ENCODE measurements around the gene DNAJB13. TPM values are rescaled to one million over a fixed set of nuclear protein-coding genes. Genes with fewer than 3 reads are reported as not detected.

Gene DNAJB13
- total RNA-seq, 1 donor from 2014 or later: not detected

DNA sequence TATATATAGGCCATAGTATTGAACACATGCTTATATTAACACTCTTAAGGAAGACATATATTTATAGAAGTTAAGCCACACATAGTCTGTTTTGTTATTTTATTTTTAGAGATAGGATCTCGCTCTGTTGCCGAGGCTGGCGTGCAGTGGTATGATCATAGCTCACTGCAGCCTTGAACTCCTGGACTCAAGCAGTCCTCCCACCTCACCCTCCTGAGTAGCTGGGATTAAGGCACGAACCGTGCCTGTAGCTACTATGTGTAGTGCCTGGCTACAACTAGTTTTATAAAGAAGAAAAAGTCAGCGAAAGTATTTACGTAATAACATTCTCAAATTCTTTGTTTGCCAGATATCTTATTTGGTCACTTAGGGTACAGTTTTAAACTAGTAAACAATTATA, 37.4 kb downstream of the DNAJB13 start:
- Histone ChIP-seq H3F3A (ENCODE audit: low read depth) (peaks cover 15% of the 10 kb centered on the region), H3K4me3 (no peak overlapping the region), H3K27ac (no peak overlapping the region), H3K79me2 (ENCODE audit: low read depth) (no peaks in the 10 kb centered on the region), H3K4me1 (no peaks in the 10 kb centered on the region), H3K4me2 (no peak overlapping the region), H3K36me3 (no peaks in the 10 kb centered on the region), H4K20me1 (ENCODE audit: low read depth) (no peaks in the 10 kb centered on the region), H2AFZ (replicated peaks) (no peak overlapping the region), H3K27me3 (no peaks in the 10 kb centered on the region), H3K9ac (no peak overlapping the region), H3K9me3 (ENCODE audit: low read depth) (no peaks in the 10 kb centered on the region)
- no peak overlapping the region for H3K4me3 Mint-ChIP-seq
- H3K27ac Mint-ChIP-seq: no peak overlapping the region
- no peak for DNase-seq (ENCODE audit: low spot score)
- H3K27me3 Mint-ChIP-seq (ENCODE audit: insufficient read depth, low read depth): no peaks in the 10 kb centered on the region
- H3K9me3 Mint-ChIP-seq: no peaks in the 10 kb centered on the region
- TF ChIP-seq EZH2 (IDR thresholded peaks at IDR 0.05) (no peak), EZH2phosphoT487 (IDR thresholded peaks at IDR 0.05) (no peak)
- TF ChIP-seq, protein P1, sequence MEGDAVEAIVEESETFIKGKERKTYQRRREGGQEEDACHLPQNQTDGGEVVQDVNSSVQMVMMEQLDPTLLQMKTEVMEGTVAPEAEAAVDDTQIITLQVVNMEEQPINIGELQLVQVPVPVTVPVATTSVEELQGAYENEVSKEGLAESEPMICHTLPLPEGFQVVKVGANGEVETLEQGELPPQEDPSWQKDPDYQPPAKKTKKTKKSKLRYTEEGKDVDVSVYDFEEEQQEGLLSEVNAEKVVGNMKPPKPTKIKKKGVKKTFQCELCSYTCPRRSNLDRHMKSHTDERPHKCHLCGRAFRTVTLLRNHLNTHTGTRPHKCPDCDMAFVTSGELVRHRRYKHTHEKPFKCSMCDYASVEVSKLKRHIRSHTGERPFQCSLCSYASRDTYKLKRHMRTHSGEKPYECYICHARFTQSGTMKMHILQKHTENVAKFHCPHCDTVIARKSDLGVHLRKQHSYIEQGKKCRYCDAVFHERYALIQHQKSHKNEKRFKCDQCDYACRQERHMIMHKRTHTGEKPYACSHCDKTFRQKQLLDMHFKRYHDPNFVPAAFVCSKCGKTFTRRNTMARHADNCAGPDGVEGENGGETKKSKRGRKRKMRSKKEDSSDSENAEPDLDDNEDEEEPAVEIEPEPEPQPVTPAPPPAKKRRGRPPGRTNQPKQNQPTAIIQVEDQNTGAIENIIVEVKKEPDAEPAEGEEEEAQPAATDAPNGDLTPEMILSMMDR (IDR thresholded peaks at IDR 0.05): no peak
- H3K4me1 Mint-ChIP-seq: peaks cover 12% of the 10 kb centered on the region
- no peaks in the 10 kb centered on the region for H3K36me3 Mint-ChIP-seq

DNA sequence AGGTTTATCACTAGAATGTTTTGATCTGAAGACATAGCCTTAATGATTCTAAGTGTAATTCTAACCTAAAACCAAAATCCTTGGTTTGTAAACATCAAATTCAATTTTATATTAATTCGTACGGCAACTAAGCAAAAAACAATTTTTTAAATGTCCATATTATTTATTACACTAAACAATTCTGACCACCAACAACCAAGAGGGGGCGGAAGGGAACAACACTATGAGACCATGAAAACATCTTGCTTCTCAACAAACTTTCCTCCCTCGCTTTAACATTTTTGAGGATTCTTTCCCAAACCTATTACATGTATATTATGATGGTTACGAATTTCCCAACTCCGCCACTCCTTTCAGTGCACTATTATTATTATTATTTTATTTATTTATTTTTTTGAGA, 38.3 kb downstream of the DNAJB13 start:
- no peak for DNase-seq (ENCODE audit: low spot score)

DNA sequence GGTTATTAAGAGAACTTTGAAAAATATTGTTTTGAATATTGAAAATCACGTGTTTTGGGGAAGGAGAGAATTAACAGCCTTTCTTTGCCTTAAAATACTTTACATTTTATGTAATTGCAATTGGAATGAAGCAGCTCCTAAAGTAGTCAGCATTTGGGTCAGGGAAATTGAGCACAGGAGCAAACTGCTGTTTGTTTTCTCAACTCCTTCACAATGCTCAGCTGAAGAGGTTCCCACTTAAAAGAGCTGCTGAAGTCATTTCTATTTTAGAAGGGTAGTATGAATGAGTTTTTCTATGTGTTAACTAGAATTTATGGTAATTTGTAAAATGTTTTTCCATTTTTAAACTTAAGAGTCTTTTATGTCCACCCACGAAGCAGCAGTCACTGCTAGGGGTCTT, 39.9 kb downstream of the DNAJB13 start:
- Histone ChIP-seq H3K4me2 (no peak overlapping the region), H3K36me3 (no peaks in the 10 kb centered on the region), H3K9me3 (ENCODE audit: low read depth) (no peaks in the 10 kb centered on the region), H4K20me1 (ENCODE audit: low read depth) (no peaks in the 10 kb centered on the region), H3F3A (ENCODE audit: low read depth) (no peaks in the 10 kb centered on the region), H3K79me2 (ENCODE audit: low read depth) (no peaks in the 10 kb centered on the region), H2AFZ (replicated peaks) (no peak overlapping the region), H3K4me3 (no peak overlapping the region), H3K27me3 (no peaks in the 10 kb centered on the region), H3K9ac (no peak overlapping the region), H3K4me1 (no peaks in the 10 kb centered on the region), H3K27ac (no peak overlapping the region)
- TF ChIP-seq, protein P1 (IDR thresholded peaks at IDR 0.05): no peak
- TF ChIP-seq EZH2phosphoT487 (IDR thresholded peaks at IDR 0.05) (no peak), EZH2 (IDR thresholded peaks at IDR 0.05) (no peak)
- Mint-ChIP-seq H3K4me1 (no peaks in the 10 kb centered on the region), H3K27me3 (ENCODE audit: insufficient read depth, low read depth) (no peaks in the 10 kb centered on the region), H3K4me3 (no peak overlapping the region), H3K9me3 (no peaks in the 10 kb centered on the region), H3K27ac (no peak overlapping the region), H3K36me3 (no peaks in the 10 kb centered on the region)
- no peak for DNase-seq (ENCODE audit: low spot score)

More for the DNA sequence above, 38.3 kb downstream of the DNAJB13 start:
- no peak overlapping the region for H3K4me3 ChIP-seq
- H3K36me3 Mint-ChIP-seq: no peaks in the 10 kb centered on the region
- H3K4me3 Mint-ChIP-seq: no peak overlapping the region
- no peak overlapping the region for H3K27ac Mint-ChIP-seq
- H3F3A ChIP-seq (ENCODE audit: low read depth): peaks cover 6% of the 10 kb centered on the region
- no peaks in the 10 kb centered on the region for H3K9me3 ChIP-seq (ENCODE audit: low read depth)
- no peak overlapping the region for H3K4me2 ChIP-seq
- H3K9me3 Mint-ChIP-seq: no peaks in the 10 kb centered on the region
- no peak overlapping the region for H3K9ac ChIP-seq
- no peak overlapping the region for H3K27ac ChIP-seq
- no peaks in the 10 kb centered on the region for H3K27me3 ChIP-seq
- no peaks in the 10 kb centered on the region for H3K27me3 Mint-ChIP-seq (ENCODE audit: insufficient read depth, low read depth)
- TF ChIP-seq, protein P1 (IDR thresholded peaks at IDR 0.05): no peak
- no peak for TF ChIP-seq EZH2phosphoT487 (IDR thresholded peaks at IDR 0.05)
- no peak for TF ChIP-seq EZH2 (IDR thresholded peaks at IDR 0.05)
- no peaks in the 10 kb centered on the region for H4K20me1 ChIP-seq (ENCODE audit: low read depth)
- no peaks in the 10 kb centered on the region for H3K36me3 ChIP-seq
- no peaks in the 10 kb centered on the region for H3K79me2 ChIP-seq (ENCODE audit: low read depth)
- H3K4me1 ChIP-seq: no peaks in the 10 kb centered on the region
- H3K4me1 Mint-ChIP-seq: peaks cover 3% of the 10 kb centered on the region
- H2AFZ ChIP-seq (replicated peaks): no peak overlapping the region

All from neural progenitor cell (in vitro differentiated cells).